ENCODE results near the gene PCYT2. TPM values are rescaled to one million over a fixed set of nuclear protein-coding genes. Genes with fewer than 3 reads are reported as not detected.
A peak's percentile ranks its signal among the peaks of the same experiment; 100 is the strongest.

Gene PCYT2
- total RNA-seq, 2 experiments from 2014 or later, result 18.7 to 18.9 TPM

- DNase-seq (no peak), ATAC-seq (ENCODE audit: poor library complexity) (no peak)
- H3K4me3 ChIP-seq (ENCODE audit: low read length), result no peak overlapping the region
- H3K27ac ChIP-seq (ENCODE audit: low read depth in 1 of 2, low read length in 2 of 2), result no peak overlapping the region
- H3K4me1 ChIP-seq (ENCODE audit: insufficient read depth, low read length), result peaks cover 27% of the 10 kb centered on the region
- H3K4me1 Mint-ChIP-seq (ENCODE audit: low read depth), result peaks cover 4% of the 10 kb centered on the region
- H3K27ac Mint-ChIP-seq, result no peak overlapping the region
- peaks cover 2% of the 10 kb centered on the region in 2 experiments for H3K27me3 ChIP-seq (ENCODE audit: control insufficient read depth in 1 of 2, insufficient read depth in 2 of 2, low read length in 2 of 2)
- CTCF ChIA-PET, result no interaction called here
- intact Hi-C loops (cut with DNase I, micrococcal nuclease), result no loop called here
- peak overlapping the region; percentile 20 for H3K4me3 Mint-ChIP-seq
- POLR2A ChIA-PET, result no interaction called here
- peaks cover 12% of the 10 kb centered on the region for H3K36me3 Mint-ChIP-seq (ENCODE audit: low read depth)
- H3K27me3 Mint-ChIP-seq, result no peaks in the 10 kb centered on the region
- peaks cover 0 to 1% of the 10 kb centered on the region in 2 experiments for H3K9me3 ChIP-seq (ENCODE audit: control insufficient read depth in 1 of 2, insufficient read depth in 1 of 2, low read length in 2 of 2)
- no peaks in the 10 kb centered on the region for H3K9me3 Mint-ChIP-seq
- H3K36me3 ChIP-seq (ENCODE audit: insufficient read depth, low read length), result peaks cover 21% of the 10 kb centered on the region
- no peak for TF ChIP-seq CTCF (IDR thresholded peaks at IDR 0.05)
Measured at GRCh38 chr17:81906476-81907218, 4.6 kb downstream of the PCYT2 start.

GRCh38 chr17:81905993-81906392 lies 5.2 kb downstream of the PCYT2 start:
- H3K36me3 Mint-ChIP-seq (ENCODE audit: low read depth), result peaks cover 13% of the 10 kb centered on the region
- no peak overlapping the region for H3K27ac Mint-ChIP-seq
- H3K27me3 Mint-ChIP-seq, result peaks cover 4% of the 10 kb centered on the region
- peaks cover 30% of the 10 kb centered on the region for H3K4me1 ChIP-seq (ENCODE audit: insufficient read depth, low read length)
- ChIA-PET POLR2A (no interaction called here), CTCF (no interaction called here)
- H3K9me3 Mint-ChIP-seq, result no peaks in the 10 kb centered on the region
- peaks cover 8% of the 10 kb centered on the region for H3K4me1 Mint-ChIP-seq (ENCODE audit: low read depth)
- H3K9me3 ChIP-seq (ENCODE audit: control insufficient read depth in 1 of 2, insufficient read depth in 1 of 2, low read length in 2 of 2), result peaks cover 0 to 5% of the 10 kb centered on the region in 2 experiments
- no peak for TF ChIP-seq CTCF (IDR thresholded peaks at IDR 0.05)
- no peak overlapping the region for H3K27ac ChIP-seq (ENCODE audit: low read depth in 1 of 2, low read length in 2 of 2)
- no peak overlapping the region for H3K4me3 ChIP-seq (ENCODE audit: low read length)
- no peak for ATAC-seq (ENCODE audit: poor library complexity)
- H3K27me3 ChIP-seq (ENCODE audit: control insufficient read depth in 1 of 2, insufficient read depth in 2 of 2, low read length in 2 of 2), result peaks cover 7 to 8% of the 10 kb centered on the region in 2 experiments
- intact Hi-C loops (cut with DNase I, micrococcal nuclease), result no loop called here
- peaks cover 21% of the 10 kb centered on the region for H3K36me3 ChIP-seq (ENCODE audit: insufficient read depth, low read length)
- no peak for DNase-seq
- no peak overlapping the region for H3K4me3 Mint-ChIP-seq

- CTCF ChIA-PET, result no interaction called here
- no peak overlapping the region for H3K27ac ChIP-seq (ENCODE audit: low read depth in 1 of 2, low read length in 2 of 2)
- DNase-seq, result no peak
Measured at GRCh38 chr17:81905424-81905875, 5.7 kb downstream of the PCYT2 start.

More at GRCh38 chr17:81905424-81905875, 5.7 kb downstream of the PCYT2 start:
- peaks cover 8% of the 10 kb centered on the region for H3K27me3 Mint-ChIP-seq
- POLR2A ChIA-PET, result no interaction called here
- H3K36me3 Mint-ChIP-seq (ENCODE audit: low read depth), result peaks cover 18% of the 10 kb centered on the region
- Histone ChIP-seq H3K27me3 (ENCODE audit: control insufficient read depth in 1 of 2, insufficient read depth in 2 of 2, low read length in 2 of 2) (peaks cover 7 to 11% of the 10 kb centered on the region in 2 experiments), H3K9me3 (ENCODE audit: control insufficient read depth in 1 of 2, insufficient read depth in 1 of 2, low read length in 2 of 2) (peaks cover 0 to 5% of the 10 kb centered on the region in 2 experiments), H3K36me3 (ENCODE audit: insufficient read depth, low read length) (peaks cover 22% of the 10 kb centered on the region), H3K4me3 (ENCODE audit: low read length) (no peak overlapping the region), H3K4me1 (ENCODE audit: insufficient read depth, low read length) (peaks cover 26% of the 10 kb centered on the region)
- no peak for TF ChIP-seq CTCF (IDR thresholded peaks at IDR 0.05)
- ATAC-seq (ENCODE audit: poor library complexity), result no peak
- no peak overlapping the region for H3K27ac Mint-ChIP-seq
- no peaks in the 10 kb centered on the region for H3K9me3 Mint-ChIP-seq
- H3K4me1 Mint-ChIP-seq (ENCODE audit: low read depth), result peaks cover 9% of the 10 kb centered on the region
- intact Hi-C loops (cut with DNase I, micrococcal nuclease), result no loop called here
- H3K4me3 Mint-ChIP-seq, result no peak overlapping the region

Data from CD4-positive, alpha-beta T cell (primary cell).